Caco-2 (cell line): ENCODE measurements around the gene CHIT1. TPM values are rescaled to one million over a fixed set of nuclear protein-coding genes. Genes with fewer than 3 reads are reported as not detected.
A peak's percentile ranks its signal among the peaks of the same experiment; 100 is the strongest.

Source experiments
- BruUV-seq: library from RNA; stranded (reverse); fragments of 400-500 nt; replicated peaks from 2 replicates; lab custom pipeline; 2021; lab: Mats Ljungman, UMichigan
- CTCF ChIA-PET: fragments of 300-600 bp; sonication (Branson Sonifier 250); formaldehyde crosslinking; loops from one replicate; lab custom pipeline; 2022; ENCODE audit warnings: antibody characterized with exemption; lab: Charles Lee
- POLR2A ChIA-PET: fragments of 300-600 bp; sonication (Branson Sonifier 250); formaldehyde crosslinking; loops from one replicate; lab custom pipeline; 2022; ENCODE audit warnings: antibody characterized with exemption; lab: Charles Lee
- DNase-seq, 2 experiments: peaks; one replicate each; pipeline versions ENCODE4 v3.0.0 to v3.0.0-alpha.2; 2020 to 2022
- H3K27me3 ChIP-seq: replicated peaks from 2 replicates; pipeline ENCODE4 v1.6.0; 2011; ENCODE audit warnings: low read length; ENCODE audit not compliant: control insufficient read depth, insufficient read depth
- H3K36me3 ChIP-seq: 2 replicates; pipeline ENCODE4 v1.5.1; 2011; ENCODE audit warnings: low read length; ENCODE audit not compliant: control insufficient read depth, insufficient read depth
- H3K4me1 ChIP-seq: fragments of 250-450 bp; sonication (Bioruptor Pico); 2 replicates; pipeline ENCODE4 v1.5.1; 2020; ENCODE audit warnings: mild to moderate bottlenecking
- H3K4me3 ChIP-seq: 2 replicates; pipeline ENCODE4 v1.5.1; 2011; ENCODE audit warnings: low read depth, mild to moderate bottlenecking, control low read depth, low read length
- H3K9me3 ChIP-seq: fragments of 250-450 bp; sonication (Bioruptor Pico); 2 replicates; pipeline ENCODE4 v1.5.1; 2020; ENCODE audit warnings: mild to moderate bottlenecking, moderate library complexity
- H3K27ac Mint-ChIP-seq: one replicate; pipeline ENCODE4 v1.8.0; 2022; ENCODE audit warnings: mixed read lengths; ENCODE audit not compliant: unreplicated experiment
- H3K27me3 Mint-ChIP-seq: one replicate; pipeline ENCODE4 v1.8.0; 2022; ENCODE audit warnings: mixed read lengths; ENCODE audit not compliant: insufficient read depth, unreplicated experiment
- H3K36me3 Mint-ChIP-seq: one replicate; pipeline ENCODE4 v1.8.0; 2022; ENCODE audit warnings: mild to moderate bottlenecking, mixed read lengths; ENCODE audit not compliant: insufficient read depth, unreplicated experiment
- H3K4me1 Mint-ChIP-seq: one replicate; pipeline ENCODE4 v1.8.0; 2022; ENCODE audit warnings: low read depth, mixed read lengths; ENCODE audit not compliant: unreplicated experiment
- H3K4me3 Mint-ChIP-seq: one replicate; pipeline ENCODE4 v1.8.0; 2022; ENCODE audit warnings: mild to moderate bottlenecking, moderate library complexity, mixed read lengths; ENCODE audit not compliant: unreplicated experiment
- H3K9me3 Mint-ChIP-seq: one replicate; pipeline ENCODE4 v1.8.0; 2022; ENCODE audit warnings: mixed read lengths; ENCODE audit not compliant: unreplicated experiment
- CTCF ChIP-seq, 2 experiments: fragments of 200-600 bp in 1 of 2; IDR thresholded peaks; 1 replicate in 1 of 2; 2 replicates in 1 of 2; pipeline versions ENCODE4 v1.5.1 to v1.8.0; 2011 to 2022; ENCODE audit warnings: antibody characterized with exemption in 1 of 2, control low read depth in 1 of 2, inconsistent platforms in 1 of 2, low read depth in 1 of 2, low read length in 1 of 2, mild to moderate bottlenecking in 1 of 2, moderate library complexity in 1 of 2; ENCODE audit not compliant: insufficient read depth in 1 of 2, severe bottlenecking in 1 of 2, unreplicated experiment in 1 of 2
- intact Hi-C: fragments of 100-400 bp; cut with micrococcal nuclease; formaldehyde crosslinking; loops from one replicate; pipeline ENCODE4 v1.10.0; 2022; ENCODE audit not compliant: unreplicated experiment
- total RNA-seq: library from RNA; stranded (reverse); gene quantifications from 2 replicates; pipeline ENCODE4 v1.2.3, GENCODE V29; 2022

CHIT1 gene
- total RNA-seq, 1 experiment from 2014 or later = not detected

GRCh38 chr1:203167913-203168200, 61.6 kb downstream of the CHIT1 start:
- BruUV-seq = no TSS peak
- Mint-ChIP-seq H3K27me3 (no peaks in the 10 kb centered on the region), H3K27ac (peak overlapping the region; percentile 86), H3K9me3 (no peaks in the 10 kb centered on the region), H3K4me1 (peaks cover 51% of the 10 kb centered on the region), H3K36me3 (peaks cover 50% of the 10 kb centered on the region), H3K4me3 (no peak overlapping the region)
- intact Hi-C loops = no loop called here
- Histone ChIP-seq H3K36me3 (no peaks in the 10 kb centered on the region), H3K4me3 (no peak overlapping the region), H3K4me1 (peaks cover 50% of the 10 kb centered on the region), H3K27me3 (no peaks in the 10 kb centered on the region), H3K9me3 (no peaks in the 10 kb centered on the region)
- ChIA-PET CTCF (interaction anchor here (0.6 to 1.2 kb wide), 2 partner anchors 48 to 758 kb away, joined by 3 read pairs; no protein-coding TSS in a partner anchor), POLR2A (no interaction called here)
- TF ChIP-seq CTCF (IDR thresholded peaks at IDR 0.05; ENCODE audit: insufficient read depth in 1 of 2, low read depth in 1 of 2, low read length in 1 of 2, severe bottlenecking in 1 of 2, unreplicated experiment in 1 of 2) = no peak
- no peak for DNase-seq

- Histone ChIP-seq H3K4me1 (peaks cover 50% of the 10 kb centered on the region), H3K4me3 (no peak overlapping the region), H3K36me3 (no peaks in the 10 kb centered on the region), H3K27me3 (no peaks in the 10 kb centered on the region), H3K9me3 (no peaks in the 10 kb centered on the region)
- Mint-ChIP-seq H3K27me3 (no peaks in the 10 kb centered on the region), H3K27ac (peak overlapping the region; percentile 46), H3K4me3 (no peak overlapping the region), H3K4me1 (peaks cover 45% of the 10 kb centered on the region), H3K9me3 (no peaks in the 10 kb centered on the region), H3K36me3 (peaks cover 50% of the 10 kb centered on the region)
- CTCF ChIA-PET = interaction anchor here (0.6 to 2.0 kb wide), 5 partner anchors 26 to 759 kb away, joined by 3 to 19 read pairs (median 6); no protein-coding TSS in a partner anchor
- POLR2A ChIA-PET = interaction anchor here (0.6 kb wide), 1 partner anchor 39 kb away, joined by 3 read pairs; no protein-coding TSS in a partner anchor
- TF ChIP-seq CTCF (IDR thresholded peaks at IDR 0.05; ENCODE audit: insufficient read depth in 1 of 2, low read depth in 1 of 2, low read length in 1 of 2, severe bottlenecking in 1 of 2, unreplicated experiment in 1 of 2) = no peak
- no peak for DNase-seq
- BruUV-seq = no TSS peak
- intact Hi-C loops = no loop called here
These were observed 62.2 kb downstream of the CHIT1 start for GRCh38 chr1:203167026-203167912.

- BruUV-seq = TSS peak; percentile 40
- peak in 1 of 2 experiments; percentile 51 for TF ChIP-seq CTCF (IDR thresholded peaks at IDR 0.05; ENCODE audit: insufficient read depth in 1 of 2, low read depth in 1 of 2, low read length in 1 of 2, severe bottlenecking in 1 of 2, unreplicated experiment in 1 of 2)
- no peak overlapping the region for H3K4me3 Mint-ChIP-seq
- no peaks in the 10 kb centered on the region for H3K9me3 Mint-ChIP-seq
- H3K4me1 Mint-ChIP-seq = peaks cover 43% of the 10 kb centered on the region
- H3K27me3 Mint-ChIP-seq = no peaks in the 10 kb centered on the region
- peak overlapping the region; percentile 46 for H3K27ac Mint-ChIP-seq
- no peak overlapping the region for H3K4me3 ChIP-seq
- CTCF ChIA-PET = interaction anchor here (0.6 to 2.0 kb wide), 4 partner anchors 25 to 127 kb away, joined by 5 to 19 read pairs (median 8); no protein-coding TSS in a partner anchor
- H3K9me3 ChIP-seq = no peaks in the 10 kb centered on the region
- POLR2A ChIA-PET = interaction anchor here (0.6 kb wide), 1 partner anchor 38 kb away, joined by 3 read pairs; no protein-coding TSS in a partner anchor
- intact Hi-C loops = loop anchor here (1.0 kb wide), 1 partner anchor 50 kb away; no protein-coding TSS in a partner anchor
- DNase-seq = peak in 1 of 2 experiments; percentile 40
- H3K4me1 ChIP-seq = peaks cover 59% of the 10 kb centered on the region
- peaks cover 44% of the 10 kb centered on the region for H3K36me3 Mint-ChIP-seq
- H3K27me3 ChIP-seq = no peaks in the 10 kb centered on the region
- H3K36me3 ChIP-seq = no peaks in the 10 kb centered on the region
These were observed 63.1 kb downstream of the CHIT1 start for GRCh38 chr1:203166192-203166940.
